PFSK-1 (cell line): Measurements from ENCODE around the gene PYROXD2.

Experiments used
- POLR2AphosphoS5 ChIP-seq: IDR thresholded peaks from 2 replicates; pipeline ENCODE4 v1.6.1; 2012; ENCODE audit warnings: low read depth, mild to moderate bottlenecking, control low read depth, low read length, moderate library complexity
- TAF1 ChIP-seq: IDR thresholded peaks from 2 replicates; pipeline ENCODE4 v1.6.1; 2012; ENCODE audit warnings: low read length, control low read depth, borderline replicate concordance; ENCODE audit not compliant: insufficient read depth

DNA sequence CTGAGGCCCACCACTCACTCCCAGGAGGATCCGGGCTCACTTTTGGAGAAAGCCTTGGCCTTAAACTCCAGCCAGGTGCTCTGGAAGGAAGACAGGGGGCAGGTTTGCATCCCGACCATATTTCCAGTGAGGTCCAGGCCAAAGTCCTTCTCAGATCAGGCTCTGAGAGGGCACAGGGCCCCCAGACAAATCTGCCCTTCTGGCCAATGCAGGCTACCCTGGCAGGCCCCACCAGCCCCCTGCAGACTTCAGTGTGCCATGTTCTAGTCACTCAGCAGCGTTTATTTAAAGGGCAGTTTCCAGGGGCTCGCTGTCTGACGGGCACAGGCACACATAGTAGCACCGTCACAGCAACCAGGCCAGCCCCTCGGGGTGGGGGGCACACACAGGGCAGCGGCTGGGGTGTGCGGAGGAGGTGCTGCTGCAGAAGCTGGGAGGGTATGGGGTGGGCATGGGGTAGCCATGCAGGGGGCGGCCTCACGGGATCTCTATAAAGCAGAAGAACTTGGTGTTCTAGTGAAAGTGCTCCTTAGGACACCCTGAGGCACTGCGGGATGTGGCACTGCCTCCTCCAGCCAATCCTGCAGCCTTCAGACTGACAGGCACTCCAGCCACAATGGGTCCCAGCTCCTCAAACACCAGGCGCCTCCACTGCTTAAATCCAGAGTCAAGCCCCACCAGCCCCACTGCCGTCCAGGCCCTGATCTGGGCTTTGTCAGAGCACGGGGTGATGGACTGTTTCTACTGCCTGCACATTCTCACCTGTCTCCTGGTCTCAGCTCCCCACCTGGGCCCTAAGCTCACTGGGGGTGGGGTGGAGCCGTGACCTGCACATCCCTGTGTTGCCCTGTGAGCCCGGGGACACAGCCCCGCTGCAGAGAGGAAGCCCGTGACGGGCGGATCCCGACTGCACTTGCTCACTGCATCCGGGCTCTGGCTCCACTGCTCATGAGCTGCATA lies 9.6 kb upstream of the PYROXD2 start:
- TF ChIP-seq TAF1 = no peak
- no peak for TF ChIP-seq POLR2AphosphoS5
